Upper lobe of right lung (tissue), 1 donor: ENCODE measurements around the gene ZNF407. TPM values are rescaled to one million over a fixed set of nuclear protein-coding genes. Genes with fewer than 3 reads are reported as not detected.

Source experiments
- ATAC-seq: fragments of 200-7000 bp; cut with Tn5 transposase; one replicate; pipeline ENCODE4 v1.9.1; 2020; ENCODE audit warnings: mild to moderate bottlenecking, moderate library complexity
- DNase-seq: peaks from one replicate; pipeline ENCODE4 v3.0.0-alpha.2; 2020
- H3K27ac ChIP-seq: fragments of 200-600 bp; one replicate; pipeline ENCODE4 v1.8.0; 2022
- H3K27me3 ChIP-seq: fragments of 200-600 bp; one replicate; pipeline ENCODE4 v1.8.0; 2022; ENCODE audit warnings: mild to moderate bottlenecking
- H3K36me3 ChIP-seq: fragments of 200-600 bp; one replicate; pipeline ENCODE4 v1.8.0; 2022
- H3K4me1 ChIP-seq: fragments of 200-600 bp; one replicate; pipeline ENCODE4 v1.8.0; 2022
- H3K4me3 ChIP-seq: fragments of 200-600 bp; one replicate; pipeline ENCODE4 v1.8.0; 2022; ENCODE audit warnings: mild to moderate bottlenecking
- H3K9me3 ChIP-seq: fragments of 200-600 bp; one replicate; pipeline ENCODE4 v1.8.0; 2022
- CTCF ChIP-seq: fragments of 200-600 bp; IDR thresholded peaks from one replicate; pipeline ENCODE4 v1.8.0; 2022; ENCODE audit warnings: antibody characterized with exemption
- intact Hi-C: fragments of 100-400 bp; cut with DNase I; formaldehyde crosslinking; loops from one replicate; pipeline ENCODE4 v1.11.0; 2022
- total RNA-seq: library from RNA; stranded (reverse); fragmentation: NEBNext Ultra II Directional; extraction: Animal tissue kit (Norgen Biotek cat#: 25700); gene quantifications from one replicate; pipeline ENCODE4 v1.2.1, GENCODE V29; 2021
- donor health status: DM: no; HTN: yes; CAD: no; lungs with severe emphysema.

The ZNF407 gene
- total RNA-seq, 1 donor from 2014 or later, result 18.4 TPM

- no peak for TF ChIP-seq CTCF
- ATAC-seq, result peak; percentile 39
- H3K4me1 ChIP-seq, result peaks cover 14% of the 10 kb centered on the region
- no peaks in the 10 kb centered on the region for H3K9me3 ChIP-seq
- H3K27ac ChIP-seq, result no peak overlapping the region
- no peak for DNase-seq
- intact Hi-C loops, result no loop called here
- no peaks in the 10 kb centered on the region for H3K36me3 ChIP-seq
- no peaks in the 10 kb centered on the region for H3K27me3 ChIP-seq
- H3K4me3 ChIP-seq, result no peak overlapping the region
Observed at GRCh38 chr18:75005626-75006025, 408.0 kb downstream of the ZNF407 start.

GRCh38 chr18:75008186-75008585 is 410.5 kb downstream of the ZNF407 start:
- ATAC-seq, result no peak
- Histone ChIP-seq H3K36me3 (no peaks in the 10 kb centered on the region), H3K27ac (no peak overlapping the region), H3K4me1 (peaks cover 14% of the 10 kb centered on the region), H3K4me3 (no peak overlapping the region), H3K9me3 (no peaks in the 10 kb centered on the region), H3K27me3 (no peaks in the 10 kb centered on the region)
- intact Hi-C loops, result no loop called here
- DNase-seq, result no peak
- no peak for TF ChIP-seq CTCF

- no peak for TF ChIP-seq CTCF
- Histone ChIP-seq H3K36me3 (no peaks in the 10 kb centered on the region), H3K27ac (no peak overlapping the region), H3K4me1 (peaks cover 6% of the 10 kb centered on the region), H3K27me3 (no peaks in the 10 kb centered on the region), H3K4me3 (no peak overlapping the region), H3K9me3 (no peaks in the 10 kb centered on the region)
- intact Hi-C loops, result no loop called here
- no peak for DNase-seq
- no peak for ATAC-seq
Observed at GRCh38 chr18:75009296-75009695, 411.6 kb downstream of the ZNF407 start.

GRCh38 chr18:75009878-75010277 is 412.2 kb downstream of the ZNF407 start:
- H3K4me3 ChIP-seq, result no peak overlapping the region
- H3K27me3 ChIP-seq, result no peaks in the 10 kb centered on the region
- H3K9me3 ChIP-seq, result no peaks in the 10 kb centered on the region
- intact Hi-C loops, result no loop called here
- DNase-seq (no peak), ATAC-seq (no peak)
- TF ChIP-seq CTCF, result no peak
- no peak overlapping the region for H3K27ac ChIP-seq
- H3K4me1 ChIP-seq, result peaks cover 5% of the 10 kb centered on the region
- H3K36me3 ChIP-seq, result no peaks in the 10 kb centered on the region

GRCh38 chr18:75010278-75010677 is 412.6 kb downstream of the ZNF407 start:
- Histone ChIP-seq H3K4me3 (no peak overlapping the region), H3K4me1 (peaks cover 1% of the 10 kb centered on the region), H3K27ac (no peak overlapping the region), H3K36me3 (no peaks in the 10 kb centered on the region), H3K9me3 (no peaks in the 10 kb centered on the region), H3K27me3 (no peaks in the 10 kb centered on the region)
- intact Hi-C loops, result no loop called here
- TF ChIP-seq CTCF, result no peak
- peak; percentile 40 for ATAC-seq
- no peak for DNase-seq

- DNase-seq, result no peak
- Histone ChIP-seq H3K4me1 (no peaks in the 10 kb centered on the region), H3K4me3 (no peak overlapping the region), H3K27ac (no peak overlapping the region), H3K36me3 (no peaks in the 10 kb centered on the region), H3K27me3 (no peaks in the 10 kb centered on the region), H3K9me3 (no peaks in the 10 kb centered on the region)
- TF ChIP-seq CTCF, result no peak
- intact Hi-C loops, result no loop called here
- no peak for ATAC-seq
Observed at GRCh38 chr18:75010689-75011088, 413.0 kb downstream of the ZNF407 start.
